ENCODE data around the gene PGAP6. TPM values are rescaled to one million over a fixed set of nuclear protein-coding genes. Genes with fewer than 3 reads are reported as not detected.
"Not testable (repeated sequence)": the region's sequence is repeated elsewhere in the genome, so short reads cannot be mapped to it uniquely, and the experiment has no call there.

Gene PGAP6
- total RNA-seq, 1 donor from 2014 or later: 29.0 TPM

DNA sequence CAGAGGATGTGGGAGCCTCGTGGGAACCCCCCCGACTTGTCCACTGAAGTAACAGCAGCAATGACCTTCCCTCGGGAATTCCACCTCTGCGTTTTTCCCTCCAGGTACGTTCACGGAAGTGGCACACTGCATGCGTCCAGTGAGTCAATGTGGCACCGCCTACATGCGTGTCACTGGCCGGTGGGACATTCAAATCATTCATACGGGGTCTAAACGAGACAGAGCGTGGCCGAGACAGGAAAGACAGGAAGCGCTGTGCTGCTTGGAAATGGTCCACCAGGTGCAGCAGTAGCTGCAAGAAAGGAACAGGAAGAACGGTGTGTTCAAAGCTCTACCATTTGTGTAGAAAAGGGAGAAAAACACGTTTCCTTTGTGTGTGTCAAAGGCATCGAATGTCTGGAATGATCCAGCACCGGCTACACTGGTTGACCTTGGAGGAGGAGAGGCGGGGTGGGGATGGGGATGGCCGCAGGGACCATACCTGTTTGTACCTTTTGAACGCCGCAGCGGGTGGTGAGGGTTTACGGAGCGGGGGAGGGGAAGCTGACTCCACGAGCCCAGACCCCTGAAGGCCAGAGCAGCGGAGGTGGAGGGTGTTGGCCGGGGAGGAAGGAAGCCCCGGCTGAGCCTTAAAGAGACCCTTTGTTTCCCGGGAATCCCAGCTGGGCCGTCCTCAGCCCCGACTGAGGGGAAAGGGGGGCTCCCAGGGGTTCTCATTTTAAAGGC lies 1.7 kb upstream of the PGAP6 start:
- DNase-seq (ENCODE audit: low spot score) (peak; percentile 62), ATAC-seq (no peak)
- intact Hi-C loops (cut with DNase I): no loop called here

GRCh38 chr16:381012-381788 lies 578 bp downstream of the PGAP6 start:
- intact Hi-C loops (cut with DNase I): no loop called here
- ATAC-seq (peak; percentile 49), DNase-seq (ENCODE audit: low spot score) (peak; percentile 74)

DNA sequence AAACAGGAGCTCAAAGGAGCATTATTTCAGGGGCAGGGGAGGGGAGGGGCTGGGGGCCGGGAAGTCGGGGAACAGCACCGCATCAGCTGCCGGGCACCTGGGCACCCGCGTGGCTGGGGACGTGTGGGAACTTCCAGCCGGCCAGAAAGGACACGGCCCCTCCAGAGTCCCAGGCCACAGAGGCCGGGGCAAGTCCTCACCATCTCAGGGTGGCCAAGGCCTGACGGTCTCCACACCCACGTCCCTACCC lies 1.1 kb downstream of the PGAP6 start:
- intact Hi-C loops (cut with DNase I): no loop called here
- peak; percentile 27 for ATAC-seq

GRCh38 chr16:379961-380761 lies 1.6 kb downstream of the PGAP6 start:
- ATAC-seq: no peak
- DNase-seq (ENCODE audit: low spot score): no peak
- intact Hi-C loops (cut with DNase I): no loop called here

More for the DNA sequence above, 1.1 kb downstream of the PGAP6 start:
- no peak for DNase-seq (ENCODE audit: low spot score)

DNA sequence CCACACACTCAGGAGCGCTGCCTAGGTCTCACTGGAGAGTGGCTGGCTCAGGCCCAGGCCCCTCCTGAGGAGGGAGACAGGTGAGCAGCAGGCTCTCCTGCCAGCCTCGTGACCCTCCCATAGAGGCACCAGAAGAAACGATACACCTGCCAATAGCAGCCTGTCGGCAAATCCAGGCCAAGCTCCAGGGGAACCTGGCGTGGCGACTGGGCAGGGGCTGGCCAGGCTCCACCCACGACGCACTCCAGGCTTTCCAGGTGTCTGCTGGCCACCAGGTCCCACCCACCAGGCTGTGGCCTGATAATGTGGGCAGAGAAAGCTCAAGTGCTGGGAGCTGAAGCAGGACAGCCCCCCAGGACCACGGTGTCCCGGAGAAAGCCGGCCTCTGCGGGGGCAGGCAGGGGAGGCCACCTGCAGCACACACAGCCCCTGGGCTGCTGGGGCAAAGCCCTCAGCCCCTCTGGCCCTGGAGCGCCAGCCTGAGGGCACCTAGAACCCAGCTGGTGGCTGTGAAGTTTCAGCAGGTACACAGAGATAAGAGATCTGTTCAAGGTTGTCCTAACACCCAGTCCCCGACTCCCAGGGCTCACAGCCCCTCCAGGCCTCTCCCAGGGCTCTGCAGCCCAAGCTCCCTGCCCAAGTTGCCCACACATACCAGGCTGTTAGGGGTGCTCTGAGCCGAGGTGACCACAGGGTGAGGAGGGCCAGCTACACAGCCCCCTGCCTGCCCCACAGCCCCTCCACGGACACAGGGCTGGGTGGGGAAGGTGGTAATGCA lies 2.4 kb downstream of the PGAP6 start:
- DNase-seq (ENCODE audit: low spot score): no peak
- intact Hi-C loops (cut with DNase I): no loop called here
- no peak for ATAC-seq

DNA sequence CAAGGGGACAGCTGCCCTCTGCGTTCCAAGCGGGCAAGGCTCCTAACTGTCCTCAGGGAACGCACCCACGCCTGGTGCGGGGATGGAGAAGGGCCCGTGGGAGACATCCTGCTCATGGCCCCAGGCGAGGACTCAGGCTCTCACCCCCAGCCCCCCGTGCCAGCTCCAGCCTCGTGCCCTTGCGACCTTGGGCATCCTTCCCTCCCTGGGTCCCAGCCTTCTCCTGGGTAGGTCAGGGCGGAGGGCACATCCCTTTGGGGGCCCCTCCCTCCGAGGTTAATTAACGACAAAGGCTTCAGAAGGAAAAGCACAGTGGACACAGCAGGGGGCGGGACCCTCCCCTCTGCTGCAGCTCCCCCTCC lies 3.0 kb downstream of the PGAP6 start:
- ATAC-seq: no peak
- intact Hi-C loops (cut with DNase I): no loop called here
- peak; percentile 59 for DNase-seq (ENCODE audit: low spot score)

- ATAC-seq; intact Hi-C loops (cut with DNase I): not testable (repeated sequence)
Measured at GRCh38 chr16:378113-378820, 3.5 kb downstream of the PGAP6 start.

DNA sequence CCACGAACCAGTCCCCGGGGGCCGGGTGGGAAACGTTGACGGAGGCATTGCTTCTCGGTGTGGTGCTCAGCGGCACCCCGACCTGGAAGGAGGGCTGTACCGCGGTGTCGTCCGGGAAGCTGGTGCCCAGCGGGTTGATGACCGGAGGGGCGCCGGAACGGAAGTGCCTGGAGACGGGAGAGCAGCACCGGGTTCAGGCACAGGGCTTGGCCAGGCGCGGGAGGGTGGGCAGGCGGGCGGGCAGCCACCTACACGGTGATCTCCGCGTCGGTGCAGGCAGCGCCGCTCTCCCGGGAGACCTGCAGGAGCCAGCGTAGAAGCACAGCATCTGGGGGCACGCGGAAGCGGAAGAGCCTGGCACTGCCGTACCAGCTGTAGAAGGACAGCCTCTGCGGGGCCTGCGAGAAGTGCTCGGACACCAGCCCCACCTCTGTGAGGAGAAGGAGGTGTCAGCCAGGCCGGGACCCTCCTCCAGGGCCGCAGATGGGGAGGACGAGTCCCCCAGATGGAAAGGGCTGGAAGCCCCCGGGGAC lies 4.3 kb downstream of the PGAP6 start:
- no peak for ATAC-seq
- no peak for DNase-seq (ENCODE audit: low spot score)

More at GRCh38 chr16:378113-378820, 3.5 kb downstream of the PGAP6 start:
- not testable (repeated sequence) for DNase-seq (ENCODE audit: low spot score)

DNA sequence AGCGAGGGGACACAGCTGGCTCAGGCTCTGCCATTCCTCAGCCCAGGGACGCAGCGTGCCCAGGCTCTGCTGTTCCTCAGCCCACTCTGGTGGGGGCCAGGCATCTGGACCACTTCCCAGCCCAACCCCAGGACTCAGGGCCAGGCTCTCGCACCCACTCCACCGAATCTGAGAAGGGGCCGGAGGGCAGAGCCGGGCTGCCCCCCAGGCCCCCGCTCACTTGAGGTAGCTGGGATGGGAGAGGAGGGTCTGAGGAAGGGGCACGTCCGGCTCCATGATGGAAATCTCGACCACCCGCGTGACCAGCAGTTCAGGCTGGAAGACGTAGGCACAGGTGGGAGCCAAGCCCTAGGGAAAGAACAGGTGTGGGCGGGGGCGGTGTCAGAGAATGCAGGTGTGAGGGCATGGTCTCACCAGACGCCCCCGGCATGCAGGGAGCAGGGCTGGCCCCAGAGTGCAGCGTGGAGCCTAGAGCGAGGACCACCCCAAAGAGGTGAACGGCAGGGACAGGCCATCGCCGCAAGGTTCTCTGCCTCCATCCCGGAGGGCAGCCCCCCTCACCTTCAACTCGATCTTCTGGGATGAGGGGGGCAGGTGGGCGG lies 4.9 kb downstream of the PGAP6 start:
- intact Hi-C loops (cut with DNase I): no loop called here
- ATAC-seq: no peak
- no peak for DNase-seq (ENCODE audit: low spot score)

More for the DNA sequence above, 4.3 kb downstream of the PGAP6 start:
- intact Hi-C loops (cut with DNase I): no loop called here

DNA sequence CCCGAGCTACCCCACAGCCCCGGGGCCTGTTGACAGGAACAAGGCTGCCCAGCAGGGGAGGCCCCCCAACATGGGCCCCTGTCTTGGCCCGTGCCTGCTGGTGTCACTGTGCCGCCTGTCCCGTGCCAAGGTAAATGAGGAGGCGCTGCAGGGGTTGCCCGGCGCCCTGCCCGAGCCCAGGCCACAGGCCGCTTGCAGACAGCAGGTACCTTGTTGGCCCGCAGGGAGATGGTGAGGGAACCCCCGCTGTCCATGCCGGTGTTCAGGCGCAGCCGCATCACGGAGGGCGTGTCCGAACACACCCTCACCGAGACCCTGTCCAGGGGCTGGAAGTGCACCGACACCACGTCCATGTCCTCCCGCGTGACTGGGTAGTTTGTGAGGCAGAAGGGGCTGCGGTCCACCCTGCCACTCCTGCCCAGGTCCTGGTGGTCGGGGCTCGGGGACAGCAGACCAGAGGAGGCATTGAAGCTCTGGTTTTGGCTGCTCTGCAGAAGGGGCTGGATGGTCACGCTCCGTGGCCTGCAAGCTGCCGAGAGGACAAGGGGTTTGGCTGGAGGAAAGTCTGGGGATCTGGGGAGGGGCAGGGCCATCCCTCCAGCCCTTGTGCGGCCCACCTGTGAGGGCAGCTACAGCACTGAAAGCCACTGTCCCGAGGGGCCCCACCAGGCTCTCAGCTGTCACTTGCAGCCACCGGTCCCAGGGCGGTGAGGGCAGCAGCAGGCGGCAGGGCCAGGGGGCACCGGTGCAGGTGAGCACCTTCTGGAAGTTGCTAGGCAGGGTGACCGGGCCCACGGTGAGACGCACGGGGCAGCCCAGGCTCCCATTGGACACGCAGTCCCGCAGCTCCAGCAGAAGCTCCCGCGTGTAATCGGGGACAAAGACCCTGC lies 5.6 kb downstream of the PGAP6 start:
- no peak for DNase-seq (ENCODE audit: low spot score)
- intact Hi-C loops (cut with DNase I): no loop called here
- ATAC-seq: no peak

DNA sequence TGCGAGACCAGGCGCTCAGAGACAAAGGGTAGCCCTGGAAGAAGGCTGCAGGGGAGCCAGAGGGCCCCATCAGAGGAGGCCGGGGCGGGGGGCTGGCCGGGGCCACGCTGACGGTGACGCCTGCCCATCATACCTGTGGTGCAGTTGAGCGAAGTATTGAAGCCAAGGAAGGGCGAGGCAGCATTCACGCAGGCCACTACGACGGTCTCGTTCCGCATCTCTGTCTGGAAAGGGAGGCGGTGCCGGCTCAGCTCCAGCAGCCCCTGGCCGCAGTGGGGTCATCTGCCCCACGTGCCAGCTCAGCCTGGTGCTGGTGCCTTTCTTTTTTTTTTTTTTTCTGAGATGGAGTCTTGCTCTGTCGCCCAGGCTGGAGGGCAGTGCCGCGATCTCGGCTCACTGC lies 6.6 kb downstream of the PGAP6 start:
- ATAC-seq (no peak), DNase-seq (ENCODE audit: low spot score) (no peak)
- intact Hi-C loops (cut with DNase I): no loop called here

GRCh38 chr16:374616-374926 lies 7.2 kb downstream of the PGAP6 start:
- intact Hi-C loops (cut with DNase I): no loop called here
- no peak for DNase-seq (ENCODE audit: low spot score)
- no peak for ATAC-seq

GRCh38 chr16:373848-374615 lies 7.7 kb downstream of the PGAP6 start:
- intact Hi-C loops (cut with DNase I): no loop called here
- DNase-seq (ENCODE audit: low spot score) (no peak), ATAC-seq (no peak)

DNA sequence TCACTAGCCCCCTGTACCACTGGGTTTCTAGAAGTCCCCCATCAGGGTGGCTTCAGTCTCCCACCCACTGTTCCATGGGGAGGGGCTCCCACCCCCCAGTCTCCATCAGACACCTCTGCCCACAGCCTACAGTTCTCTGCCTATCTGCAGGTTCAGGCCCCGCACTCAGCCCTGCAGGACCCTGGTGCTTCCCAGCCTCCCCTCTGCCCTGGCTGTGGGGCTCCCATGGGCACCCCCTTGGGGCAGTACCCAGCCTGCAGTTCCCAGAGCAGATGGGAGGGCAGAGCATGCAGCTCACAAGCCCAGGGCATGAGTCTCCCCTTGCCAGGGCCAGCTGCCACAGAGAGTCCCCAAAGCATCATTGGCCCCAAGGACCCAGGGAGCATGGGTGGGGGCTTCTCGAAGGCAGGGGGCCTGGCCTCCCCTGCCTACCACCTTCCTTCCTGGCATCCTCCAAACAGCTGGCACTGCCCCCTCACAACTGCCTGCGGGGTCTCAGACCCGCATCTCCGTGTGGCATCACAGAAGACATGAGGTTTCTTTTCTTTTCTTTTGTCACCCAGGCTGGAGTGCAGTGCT lies 8.7 kb downstream of the PGAP6 start:
- DNase-seq (ENCODE audit: low spot score): no peak

GRCh38 chr16:372302-372983 lies 9.3 kb downstream of the PGAP6 start:
- intact Hi-C loops (cut with DNase I): no loop called here

More for the DNA sequence above, 8.7 kb downstream of the PGAP6 start:
- ATAC-seq: no peak
- intact Hi-C loops (cut with DNase I): no loop called here

More at GRCh38 chr16:372302-372983, 9.3 kb downstream of the PGAP6 start:
- no peak for ATAC-seq
- no peak for DNase-seq (ENCODE audit: low spot score)
